Skin epidermis (tissue), 12 donors: Measurements from ENCODE around the gene TDRD12.
"Not testable (repeated sequence)": the region's sequence is repeated elsewhere in the genome, so short reads cannot be mapped to it uniquely, and the experiment has no call there.

Source experiments
- H3K27ac ChIP-seq, 21 experiments: fragments of 200-600 bp; sonication (generic) in 11 of 21; one replicate each; pipeline ENCODE4 v1.5.0; 2020; ENCODE audit warnings: mild to moderate bottlenecking in 3 of 21, inconsistent platforms in 2 of 21, moderate library complexity in 2 of 21
- H3K4me3 ChIP-seq, 7 experiments: fragments of 200-600 bp; sonication (generic) in 2 of 7; one replicate each; pipeline ENCODE4 v1.5.0; 2020; ENCODE audit warnings: inconsistent platforms in 2 of 7, mild to moderate bottlenecking in 2 of 7, moderate library complexity in 1 of 7

The TDRD12 gene

GRCh38 chr19:32691291-32691951, 28.1 kb upstream of the TDRD12 start, which contains the start of gene NUDT19:
Gene NUDT19 (plus strand): TSS chr19:32691821. CDS start chr19:32691961, 140 bp downstream.
- peak within 1 kb of the TSS; percentile 48 to 95 (median 88) for H3K27ac ChIP-seq
- H3K4me3 ChIP-seq = peak within 1 kb of the TSS; percentile 61 to 86 (median 73)

DNA sequence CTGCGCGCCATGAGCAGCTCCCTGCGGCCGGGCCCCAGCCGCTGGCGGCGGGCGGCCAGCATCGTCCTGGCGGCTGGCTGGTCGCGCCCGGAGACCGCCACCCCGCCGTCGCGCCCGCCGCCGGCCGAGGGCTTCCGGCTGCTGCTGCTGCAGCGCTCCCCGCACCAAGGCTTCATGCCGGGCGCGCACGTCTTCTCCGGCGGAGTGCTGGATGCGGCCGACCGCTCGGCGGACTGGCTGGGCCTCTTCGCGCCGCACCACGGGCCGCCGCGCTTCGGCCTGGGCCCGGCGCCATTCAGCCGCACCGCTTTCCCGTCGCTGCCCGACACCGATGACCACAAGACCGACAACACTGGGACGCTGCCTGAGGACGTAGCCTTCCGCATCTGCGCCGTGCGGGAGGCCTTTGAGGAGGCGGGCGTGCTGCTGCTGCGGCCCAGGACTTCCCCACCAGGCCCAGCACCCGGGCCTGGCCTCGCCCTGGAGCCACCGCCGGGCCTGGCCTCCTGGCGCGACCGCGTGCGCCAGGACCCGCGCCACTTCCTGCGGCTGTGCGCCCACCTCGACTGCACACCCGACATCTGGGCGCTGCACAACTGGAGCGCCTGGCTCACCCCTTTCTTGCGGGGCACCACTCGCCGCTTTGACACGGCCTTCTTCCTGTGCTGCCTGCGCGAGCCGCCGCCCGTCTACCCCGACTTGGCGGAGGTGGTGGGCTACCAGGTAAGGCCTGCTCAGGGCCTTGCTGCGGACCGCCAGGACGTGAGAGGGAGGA, 27.4 kb upstream of the TDRD12 start:
- H3K4me3 ChIP-seq = peak overlapping the region; percentile 61 to 86 (median 73)

GRCh38 chr19:32692727-32693061, 26.9 kb upstream of the TDRD12 start:
- Histone ChIP-seq H3K4me3 (peak overlapping the region; percentile 61 to 86 (median 73)), H3K27ac (peak overlapping the region; percentile 48 to 95 (median 88))

More for the DNA sequence above, 27.4 kb upstream of the TDRD12 start:
- peak overlapping the region; percentile 48 to 95 (median 88) for H3K27ac ChIP-seq

- H3K27ac ChIP-seq = peak overlapping the region in 14 of 21 experiments; percentile 29 to 95 (median 87)
- H3K4me3 ChIP-seq = peak overlapping the region; percentile 61 to 86 (median 73)
Observed at GRCh38 chr19:32693151-32694108, 26.1 kb upstream of the TDRD12 start.

GRCh38 chr19:32694316-32694715, 25.3 kb upstream of the TDRD12 start:
- Histone ChIP-seq H3K4me3 (peak overlapping the region in 5 of 7 experiments; percentile 1 to 86 (median 70)), H3K27ac (peak overlapping the region in 10 of 21 experiments; percentile 5 to 82 (median 40))

DNA sequence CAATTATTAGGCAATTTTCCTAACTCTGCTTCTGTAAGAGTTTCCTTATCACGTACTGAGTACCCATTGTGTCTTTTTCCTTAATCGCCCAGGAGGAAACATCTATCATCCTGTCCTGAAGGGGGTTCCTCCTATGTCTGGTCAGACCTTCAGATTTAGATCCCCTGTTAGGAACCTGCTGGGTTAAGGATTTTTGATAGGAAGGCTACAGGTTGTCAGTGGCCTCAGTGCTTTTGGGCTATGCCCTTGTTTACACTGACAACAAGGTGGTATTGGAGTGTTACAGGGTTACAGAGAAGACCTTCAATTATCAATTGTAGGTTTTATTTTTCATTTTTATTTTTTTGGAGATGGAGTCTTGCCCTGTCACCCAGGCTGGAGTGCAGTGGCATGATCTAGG, 24.7 kb upstream of the TDRD12 start:
- H3K27ac ChIP-seq = peak overlapping the region in 1 of 21 experiments; percentile 55
- H3K4me3 ChIP-seq = not testable (repeated sequence)

DNA sequence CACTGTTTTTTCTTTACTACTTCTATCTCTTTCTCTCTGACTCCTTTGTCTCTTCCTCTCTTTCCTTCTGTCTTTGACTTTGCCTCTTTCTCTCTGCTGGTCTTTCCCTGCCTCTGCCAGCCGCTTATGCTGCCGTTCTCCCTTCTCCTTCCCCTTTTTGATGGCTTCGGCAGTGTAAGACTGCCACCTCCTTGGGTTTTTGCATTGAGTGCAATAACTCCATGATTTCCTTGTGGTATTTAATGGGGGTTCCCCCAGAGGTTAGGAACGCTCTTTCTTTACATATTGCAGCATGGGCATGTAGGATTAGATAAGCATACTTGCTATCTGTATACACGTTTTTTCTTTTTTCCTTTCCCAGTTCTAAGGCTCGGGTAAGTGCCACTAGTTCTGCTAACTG, 24.1 kb upstream of the TDRD12 start:
- H3K4me3 ChIP-seq, H3K27ac ChIP-seq: not testable (repeated sequence)

- not testable (repeated sequence) for H3K27ac ChIP-seq, H3K4me3 ChIP-seq
Observed at GRCh38 chr19:32696771-32697170, 22.8 kb upstream of the TDRD12 start.

DNA sequence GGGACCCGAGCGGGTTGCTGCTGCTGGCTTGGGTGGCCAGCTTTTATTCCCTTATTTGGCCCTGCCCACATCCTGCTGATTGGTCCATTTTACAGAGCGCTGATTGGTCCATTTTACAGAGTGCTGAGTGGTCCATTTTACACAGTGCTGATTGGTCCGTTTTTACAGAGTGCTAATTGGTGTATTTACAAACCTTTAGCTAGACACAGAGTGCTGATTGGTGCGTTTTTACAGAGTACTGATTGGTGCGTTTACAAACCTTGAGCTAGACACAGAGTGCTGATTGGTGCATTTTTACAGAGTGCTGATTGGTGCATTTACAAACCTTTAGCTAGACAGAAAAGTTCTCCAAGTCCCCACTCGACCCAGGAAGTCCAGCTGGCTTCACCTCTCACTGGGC, 19.4 kb upstream of the TDRD12 start:
- H3K4me3 ChIP-seq, H3K27ac ChIP-seq: not testable (repeated sequence)

GRCh38 chr19:32702010-32702409, 17.6 kb upstream of the TDRD12 start:
- Histone ChIP-seq H3K4me3 (no peak overlapping the region), H3K27ac (no peak overlapping the region)

DNA sequence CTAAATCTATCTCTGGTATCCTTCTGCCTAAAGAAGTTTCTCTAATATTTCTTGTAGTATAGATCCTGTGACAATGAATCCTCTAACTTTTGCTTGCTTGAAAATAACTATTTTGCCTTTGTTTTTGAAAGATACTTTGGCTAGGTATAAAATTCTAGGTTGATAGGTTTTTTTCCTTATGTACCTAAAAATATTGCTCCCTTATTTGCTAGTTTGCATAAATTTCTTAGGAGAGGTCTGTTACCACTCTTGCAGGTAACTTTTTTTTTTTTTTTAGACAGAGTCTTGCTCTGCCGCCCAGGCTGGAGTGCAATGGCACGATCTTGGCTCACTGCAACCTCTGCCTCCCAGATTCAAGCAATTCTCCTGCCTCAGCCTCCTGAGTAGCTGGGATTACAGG, 15.6 kb upstream of the TDRD12 start:
- not testable (repeated sequence) for H3K4me3 ChIP-seq, H3K27ac ChIP-seq

DNA sequence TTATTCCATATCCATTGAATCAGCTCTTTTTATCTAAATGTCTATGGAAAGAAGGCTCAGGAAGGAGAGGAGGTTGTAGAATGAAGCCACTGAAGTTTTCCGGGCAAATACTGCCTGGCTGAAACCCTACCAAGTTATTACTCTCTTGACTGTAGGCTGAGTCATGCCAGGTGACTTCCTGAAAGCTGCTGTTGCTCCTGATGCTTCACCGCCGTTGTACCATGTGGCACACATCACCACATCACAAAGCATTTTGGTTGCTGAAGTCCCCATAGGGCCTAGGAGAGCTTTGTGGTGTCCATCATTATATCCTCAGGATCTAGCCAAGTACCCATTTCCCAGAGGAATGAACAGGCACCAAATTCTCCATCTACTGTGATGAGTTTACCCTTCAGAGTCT, 11.1 kb upstream of the TDRD12 start:
- H3K4me3 ChIP-seq = no peak overlapping the region
- no peak overlapping the region for H3K27ac ChIP-seq

- H3K27ac ChIP-seq = no peak overlapping the region
- no peak overlapping the region for H3K4me3 ChIP-seq
Observed at GRCh38 chr19:32709032-32709431, 10.5 kb upstream of the TDRD12 start.

DNA sequence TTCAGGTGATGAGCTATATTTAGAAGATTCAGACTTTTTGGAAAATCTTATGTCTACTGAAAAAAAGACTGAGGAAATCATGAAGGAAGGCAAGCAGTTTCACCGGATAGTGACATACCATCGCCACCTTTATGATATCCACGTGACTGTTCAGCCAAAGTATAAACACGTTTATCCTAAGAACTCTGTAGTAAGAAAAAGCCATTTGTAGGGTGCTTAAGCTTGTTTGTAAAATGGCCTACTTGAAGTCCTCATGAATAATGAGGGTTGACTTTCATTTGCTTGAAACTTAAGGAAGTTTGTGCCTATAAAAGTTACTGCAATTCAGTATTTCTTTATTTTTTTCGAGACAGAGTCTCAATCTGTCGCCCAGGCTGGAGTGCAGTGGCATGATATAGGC, 7.8 kb upstream of the TDRD12 start:
- Histone ChIP-seq H3K4me3 (no peak overlapping the region), H3K27ac (no peak overlapping the region)

- H3K4me3 ChIP-seq, H3K27ac ChIP-seq: not testable (repeated sequence)
Observed at GRCh38 chr19:32716203-32716602, 3.4 kb upstream of the TDRD12 start.

DNA sequence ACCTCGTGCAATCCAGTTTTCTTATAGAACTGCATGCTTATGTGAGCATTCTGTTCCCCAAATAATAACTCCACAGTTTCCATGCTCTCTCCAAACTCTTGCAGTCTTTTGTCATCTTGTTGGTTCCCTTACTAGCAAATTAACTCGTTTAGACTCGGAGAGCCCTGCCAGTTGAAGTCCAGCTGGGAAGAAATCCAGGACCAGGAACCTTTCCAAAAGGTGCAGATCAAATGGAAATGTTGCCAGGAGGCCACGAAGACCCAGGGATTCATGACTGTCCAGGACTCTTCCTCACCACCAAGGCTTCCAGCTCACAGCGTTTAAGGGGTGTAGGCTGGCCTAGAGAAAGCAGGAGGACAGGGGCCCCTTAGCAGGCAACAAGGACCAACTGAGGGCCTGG, 2.1 kb upstream of the TDRD12 start:
- no peak overlapping the region for H3K27ac ChIP-seq

DNA sequence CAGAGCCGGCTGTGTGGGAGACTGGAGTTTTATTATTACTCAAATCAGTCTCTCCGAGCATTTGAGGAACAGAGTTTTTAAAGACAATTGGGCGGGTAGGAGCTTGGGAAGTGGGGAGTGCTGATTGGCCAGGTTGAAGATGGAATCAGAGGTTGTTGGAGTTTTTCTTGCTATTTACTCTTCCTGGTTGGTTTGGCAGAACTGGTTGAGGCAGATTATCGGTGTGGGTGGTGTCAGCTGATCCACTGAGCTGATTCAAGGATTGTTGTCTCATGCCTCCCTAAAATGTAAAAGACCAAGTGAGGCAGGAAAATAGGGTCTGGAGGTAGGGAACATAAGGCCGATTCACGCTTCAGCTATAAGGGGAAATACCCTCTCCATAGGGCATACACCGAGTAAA, 1.3 kb upstream of the TDRD12 start:
- Histone ChIP-seq H3K27ac (peak overlapping the region in 2 of 21 experiments; percentile 43 to 46), H3K4me3 (no peak overlapping the region)

More for the DNA sequence above, 2.1 kb upstream of the TDRD12 start:
- H3K4me3 ChIP-seq = no peak overlapping the region

- H3K27ac ChIP-seq = no peak overlapping the region
Observed at GRCh38 chr19:32720216-32720935, 809 bp downstream of the TDRD12 start.

GRCh38 chr19:32720936-32721250, 1.3 kb downstream of the TDRD12 start:
- no peak overlapping the region for H3K4me3 ChIP-seq
- H3K27ac ChIP-seq = no peak overlapping the region

More at GRCh38 chr19:32720216-32720935, 809 bp downstream of the TDRD12 start:
- no peak overlapping the region for H3K4me3 ChIP-seq
